Measurements from ENCODE around the gene LMX1B. TPM values are rescaled to one million over a fixed set of nuclear protein-coding genes. Genes with fewer than 3 reads are reported as not detected.

The LMX1B gene
- total RNA-seq, 1 donor from 2014 or later: 0.26 TPM

- no peaks in the 10 kb centered on the region for H3K9me3 Mint-ChIP-seq (ENCODE audit: unreplicated experiment)
- peaks cover 12% of the 10 kb centered on the region for H3K27me3 Mint-ChIP-seq (ENCODE audit: unreplicated experiment)
- H3K4me3 Mint-ChIP-seq (ENCODE audit: unreplicated experiment): no peak overlapping the region
- DNase-seq (ENCODE audit: low spot score): no peak
- H3K27ac Mint-ChIP-seq (ENCODE audit: unreplicated experiment): no peak overlapping the region
- H3K4me1 Mint-ChIP-seq (ENCODE audit: unreplicated experiment): no peaks in the 10 kb centered on the region
- H3K36me3 Mint-ChIP-seq (ENCODE audit: low read depth, unreplicated experiment): no peaks in the 10 kb centered on the region
- no peak for TF ChIP-seq CTCF (IDR thresholded peaks at IDR 0.05; ENCODE audit: unreplicated experiment)
Measured at GRCh38 chr9:126692041-126692758, 78.5 kb downstream of the LMX1B start.

- Mint-ChIP-seq H3K27me3 (ENCODE audit: unreplicated experiment) (peaks cover 12% of the 10 kb centered on the region), H3K36me3 (ENCODE audit: low read depth, unreplicated experiment) (no peaks in the 10 kb centered on the region)
Measured at GRCh38 chr9:126692759-126693427, 79.2 kb downstream of the LMX1B start.

GRCh38 chr9:126693428-126693944 lies 79.8 kb downstream of the LMX1B start:
- Mint-ChIP-seq H3K36me3 (ENCODE audit: low read depth, unreplicated experiment) (no peaks in the 10 kb centered on the region), H3K4me3 (ENCODE audit: unreplicated experiment) (no peak overlapping the region), H3K27me3 (ENCODE audit: unreplicated experiment) (peaks cover 12% of the 10 kb centered on the region), H3K27ac (ENCODE audit: unreplicated experiment) (no peak overlapping the region), H3K4me1 (ENCODE audit: unreplicated experiment) (no peaks in the 10 kb centered on the region), H3K9me3 (ENCODE audit: unreplicated experiment) (no peaks in the 10 kb centered on the region)
- TF ChIP-seq CTCF (IDR thresholded peaks at IDR 0.05; ENCODE audit: unreplicated experiment): no peak
- no peak for DNase-seq (ENCODE audit: low spot score)

More at GRCh38 chr9:126692759-126693427, 79.2 kb downstream of the LMX1B start:
- no peaks in the 10 kb centered on the region for H3K9me3 Mint-ChIP-seq (ENCODE audit: unreplicated experiment)
- no peak for DNase-seq (ENCODE audit: low spot score)
- H3K4me1 Mint-ChIP-seq (ENCODE audit: unreplicated experiment): no peaks in the 10 kb centered on the region
- no peak overlapping the region for H3K27ac Mint-ChIP-seq (ENCODE audit: unreplicated experiment)
- TF ChIP-seq CTCF (IDR thresholded peaks at IDR 0.05; ENCODE audit: unreplicated experiment): no peak
- H3K4me3 Mint-ChIP-seq (ENCODE audit: unreplicated experiment): no peak overlapping the region

GRCh38 chr9:126694206-126695081 lies 80.7 kb downstream of the LMX1B start:
- DNase-seq (ENCODE audit: low spot score): no peak
- Mint-ChIP-seq H3K27me3 (ENCODE audit: unreplicated experiment) (peaks cover 14% of the 10 kb centered on the region), H3K4me3 (ENCODE audit: unreplicated experiment) (no peak overlapping the region), H3K4me1 (ENCODE audit: unreplicated experiment) (no peaks in the 10 kb centered on the region), H3K27ac (ENCODE audit: unreplicated experiment) (no peak overlapping the region), H3K9me3 (ENCODE audit: unreplicated experiment) (no peaks in the 10 kb centered on the region), H3K36me3 (ENCODE audit: low read depth, unreplicated experiment) (no peaks in the 10 kb centered on the region)
- no peak for TF ChIP-seq CTCF (IDR thresholded peaks at IDR 0.05; ENCODE audit: unreplicated experiment)

Data from endothelial cell (in vitro differentiated cells).